Measurements from ENCODE around the gene LMNTD2. TPM values are rescaled to one million over a fixed set of nuclear protein-coding genes. Genes with fewer than 3 reads are reported as not detected.

Gene LMNTD2
- total and polyA plus RNA-seq, 2 of the 13 experiments (the other 11 are each of a cell fraction or from before 2014, with no cell fraction given): 1.1 to 3.1 TPM

DNA sequence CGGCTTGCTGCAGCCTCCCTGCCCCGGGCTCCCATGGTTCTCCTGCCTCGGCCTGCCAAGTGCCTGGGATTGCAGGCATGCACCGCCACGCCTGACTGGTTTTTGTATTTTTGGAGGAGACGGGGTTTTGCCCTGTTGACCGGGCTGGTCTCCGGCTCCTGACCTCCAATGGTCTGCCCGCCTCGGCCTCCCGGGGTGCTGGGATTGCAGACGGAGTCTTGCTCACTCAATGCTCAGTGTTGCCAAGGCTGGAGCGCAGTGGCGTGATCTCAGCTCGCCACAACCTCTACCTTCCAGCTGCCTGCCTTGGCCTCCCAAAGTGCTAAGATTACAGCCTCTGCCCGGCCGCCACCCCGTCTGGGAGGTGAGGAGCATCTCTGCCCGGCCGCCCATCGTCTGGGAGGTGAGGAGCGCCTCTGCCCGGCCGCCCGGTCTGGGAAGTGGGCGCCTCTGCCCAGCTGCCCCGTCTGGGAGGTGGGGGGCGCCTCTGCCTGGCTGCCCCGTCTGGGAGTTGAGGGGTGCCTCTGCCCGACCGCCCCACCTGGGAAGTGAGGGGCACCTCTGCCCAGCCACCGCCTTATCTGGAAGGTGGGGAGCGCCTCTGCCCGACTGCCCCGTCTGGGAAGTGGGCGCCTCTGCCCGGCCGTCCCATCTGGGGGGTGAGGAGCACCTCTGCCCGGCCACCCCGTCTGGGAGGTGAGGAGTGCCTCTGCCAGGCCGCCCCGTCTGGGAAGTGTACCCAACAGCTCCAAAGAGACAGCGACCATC lies 43.4 kb downstream of the LMNTD2 start (continued):
- TF ChIP-seq POLR2G (IDR thresholded peaks at IDR 0.05; ENCODE audit: low read depth, low read length): 0 out of 2 replicates have a peak, but pooled peaks have one; percentile 22

DNA sequence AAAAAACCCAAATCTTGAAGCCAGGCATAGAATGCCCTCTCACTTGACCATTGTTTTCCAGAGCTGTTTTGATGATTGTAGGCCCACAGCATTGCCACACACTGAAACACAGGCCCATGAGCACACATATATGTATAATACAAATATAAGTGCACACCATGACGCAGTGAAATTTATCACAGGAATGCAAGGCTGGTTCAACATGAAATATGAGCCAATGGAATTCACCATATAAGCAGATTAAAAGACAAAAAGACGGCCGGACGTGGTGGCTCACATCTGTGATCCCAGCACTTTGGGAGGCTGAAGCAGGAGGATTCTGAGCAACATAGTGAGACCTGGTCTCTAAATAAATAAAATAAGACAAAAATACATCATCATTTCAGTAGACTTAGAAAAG lies 44.1 kb downstream of the LMNTD2 start:
- no peak overlapping the region for H3K4me2 ChIP-seq (ENCODE audit: low read depth, low read length)
- TF ChIP-seq ZNF367 (CRISPR knock-in tag; IDR thresholded peaks at IDR 0.05; ENCODE audit: borderline replicate concordance) (no peak), ZNF768 (CRISPR knock-in tag; IDR thresholded peaks at IDR 0.05) (no peak), JUND (CRISPR knock-in tag; IDR thresholded peaks at IDR 0.05) (no peak), ZNF720 (CRISPR knock-in tag; IDR thresholded peaks at IDR 0.05) (no peak)
- CTCF ChIA-PET (ENCODE audit: low intra/inter-chr PET ratio, low total read pairs): no interaction called here
- DNase-seq (ENCODE audit: low spot score) (no peak), ATAC-seq (no peak), FAIRE-seq (no peak)
- in situ Hi-C loops (cut with HindIII; ENCODE audit: extremely low pct_ligation_motif_present, low pct_unique_long_range_greater_than_20kb): no loop called here
- H3K27me3 ChIP-seq (ENCODE audit: control insufficient read depth in 1 of 2, insufficient read depth in 2 of 2, low read length in 2 of 2): no peaks in the 10 kb centered on the region
- no peaks in the 10 kb centered on the region for H3K9me3 ChIP-seq (ENCODE audit: low read length)
- POLR2A ChIA-PET: no interaction called here
- intact Hi-C loops (cut with micrococcal nuclease; ENCODE audit: unreplicated experiment): no loop called here
- no TSS peak for BruUV-seq (replicated peaks)
- H2AFZ ChIP-seq (ENCODE audit: low read length): no peak overlapping the region
- H4K20me1 ChIP-seq (ENCODE audit: insufficient read depth, low read length): no peaks in the 10 kb centered on the region
- no peaks in the 10 kb centered on the region; a peak in 1 of 5 replicates for H3K36me3 ChIP-seq (replicated peaks in 1 of 2; ENCODE audit: control insufficient read depth in 1 of 2, insufficient read depth in 2 of 2, low read length in 2 of 2)
- H3K9ac ChIP-seq (ENCODE audit: insufficient read depth, low read depth, low read length): no peak overlapping the region
- no peak overlapping the region for H3K27ac ChIP-seq (ENCODE audit: extremely low read length, insufficient read depth, low read length)
- WGBS (ENCODE audit: low lambda C conversion rate): 98% methylated on average over 4 of the region's 4 CpGs
- H3K79me2 ChIP-seq (ENCODE audit: insufficient read depth, low read length): no peaks in the 10 kb centered on the region
- no peak overlapping the region for H3K4me3 ChIP-seq (replicated peaks in 1 of 3; ENCODE audit: insufficient read depth in 1 of 3, low read depth in 2 of 3, low read length in 3 of 3)
- peaks cover 24% of the 10 kb centered on the region for H3K4me1 ChIP-seq (ENCODE audit: insufficient read depth, low read length)

DNA sequence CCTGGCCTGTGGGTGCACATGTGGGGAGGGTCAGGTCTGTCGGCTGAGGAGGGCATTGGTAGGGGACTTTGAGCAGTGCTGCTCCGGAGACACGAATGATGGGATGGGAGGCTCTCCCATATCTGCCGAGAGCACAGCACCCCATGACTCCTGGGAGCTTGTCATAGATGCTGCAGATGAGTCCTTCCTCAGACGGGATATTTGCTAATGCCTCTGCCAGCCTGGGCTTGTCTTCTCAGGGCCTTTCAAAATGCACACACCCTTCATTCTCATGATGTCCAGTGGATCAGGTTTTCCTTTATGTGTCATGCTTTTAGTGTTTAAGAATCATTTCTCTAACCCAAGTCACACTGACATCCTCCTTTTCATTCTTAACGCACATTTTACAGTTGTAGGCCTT lies 45.4 kb downstream of the LMNTD2 start:
- H3K36me3 ChIP-seq (replicated peaks in 1 of 2; ENCODE audit: control insufficient read depth in 1 of 2, insufficient read depth in 2 of 2, low read length in 2 of 2): peaks cover 0 to under 1% of the 10 kb centered on the region in 2 experiments; a peak in 1 of 5 replicates
- in situ Hi-C loops (cut with HindIII; ENCODE audit: extremely low pct_ligation_motif_present, low pct_unique_long_range_greater_than_20kb) (no loop called here), intact Hi-C loops (cut with micrococcal nuclease; ENCODE audit: unreplicated experiment) (loop anchor here (1.0 kb wide), 1 partner anchor 9 kb away; no protein-coding TSS in a partner anchor)
- peak overlapping the region; percentile 13 for H3K27ac ChIP-seq (ENCODE audit: extremely low read length, insufficient read depth, low read length)
- H3K4me1 ChIP-seq (ENCODE audit: insufficient read depth, low read length): peaks cover 13% of the 10 kb centered on the region
- no peaks in the 10 kb centered on the region for H3K9me3 ChIP-seq (ENCODE audit: low read length)
- no peaks in the 10 kb centered on the region for H3K79me2 ChIP-seq (ENCODE audit: insufficient read depth, low read length)
- ChIA-PET CTCF (ENCODE audit: low intra/inter-chr PET ratio, low total read pairs) (no interaction called here), POLR2A (no interaction called here)
- H3K9ac ChIP-seq (ENCODE audit: insufficient read depth, low read depth, low read length): no peak overlapping the region
- H3K27me3 ChIP-seq (ENCODE audit: control insufficient read depth in 1 of 2, insufficient read depth in 2 of 2, low read length in 2 of 2): no peaks in the 10 kb centered on the region
- H3K4me2 ChIP-seq (ENCODE audit: low read depth, low read length): no peak overlapping the region
- DNase-seq (ENCODE audit: low spot score): no peak
- H4K20me1 ChIP-seq (ENCODE audit: insufficient read depth, low read length): no peaks in the 10 kb centered on the region
- no peak overlapping the region for H2AFZ ChIP-seq (ENCODE audit: low read length)
- WGBS (ENCODE audit: low lambda C conversion rate): 84% methylated on average over 4 of the region's 6 CpGs
- ATAC-seq: no peak
- H3K4me3 ChIP-seq (replicated peaks in 1 of 3; ENCODE audit: insufficient read depth in 1 of 3, low read depth in 2 of 3, low read length in 3 of 3): no peak overlapping the region
- FAIRE-seq: no peak
- no TSS peak for BruUV-seq (replicated peaks)
- no peak for TF ChIP-seq KMT2A (CRISPR knock-in tag; IDR thresholded peaks at IDR 0.05)
- no peak for TF ChIP-seq JARID2 (CRISPR knock-in tag; IDR thresholded peaks at IDR 0.05; ENCODE audit: insufficient replicate concordance)
- no peak for TF ChIP-seq STAG1 (CRISPR knock-in tag; IDR thresholded peaks at IDR 0.05)
- no peak for TF ChIP-seq NFE2L2 (IDR thresholded peaks at IDR 0.05; ENCODE audit: low read length)
- no peak for TF ChIP-seq ZNF383 (CRISPR knock-in tag; IDR thresholded peaks at IDR 0.05; ENCODE audit: borderline replicate concordance)
- no peak for TF ChIP-seq ZNF432 (CRISPR knock-in tag; IDR thresholded peaks at IDR 0.05; ENCODE audit: borderline replicate concordance)
- no peak for TF ChIP-seq ZSCAN30 (CRISPR knock-in tag; IDR thresholded peaks at IDR 0.05)
- no peak for TF ChIP-seq KLF13 (CRISPR knock-in tag; IDR thresholded peaks at IDR 0.05)
- no peak for TF ChIP-seq HNRNPLL (IDR thresholded peaks at IDR 0.05; ENCODE audit: low read depth, low read length, poor library complexity, severe bottlenecking)
- TF ChIP-seq POLR2AphosphoS5 (IDR thresholded peaks at IDR 0.05; ENCODE audit: low read depth, low read length): no peak
- no peak for TF ChIP-seq DMTF1 (CRISPR knock-in tag; IDR thresholded peaks at IDR 0.05)

Data from HepG2 (cell line).